Activated CD8-positive, alpha-beta memory T cell treated with anti-CD3 and anti-CD28 coated beads, Interleukin-2, amount 50 U/mL, for 24 hours (primary cell): ENCODE data around the gene FAM110A.
"Not testable (repeated sequence)": the region's sequence is repeated elsewhere in the genome, so short reads cannot be mapped to it uniquely, and the experiment has no call there.

Experiments used
- DNase-seq: peaks from one replicate; pipeline ENCODE4 v3.0.0-alpha.2; 2020; ENCODE audit errors: extremely low read depth

Gene FAM110A

GRCh38 chr20:873875-874607 is 40.5 kb downstream of the FAM110A start:
- DNase-seq, result no peak

DNA sequence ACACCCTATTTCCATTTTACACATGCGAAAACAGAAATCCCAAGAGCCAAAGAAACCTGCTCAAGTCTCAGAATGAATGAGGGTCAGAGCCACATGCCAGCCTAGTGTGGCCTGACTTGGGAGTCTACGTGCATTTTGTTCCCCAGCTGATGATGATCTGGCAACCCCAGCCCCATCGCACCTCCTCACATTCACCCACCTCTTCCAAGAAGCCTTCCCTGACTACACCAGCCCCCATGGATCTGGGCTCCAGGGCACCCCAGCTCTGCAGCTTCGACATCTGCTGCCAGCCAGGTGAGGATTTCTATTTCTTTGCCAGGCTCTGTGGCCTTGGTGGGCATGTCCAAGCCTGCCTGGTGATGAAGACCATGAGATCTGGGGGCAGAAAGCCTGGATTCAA is 41.6 kb downstream of the FAM110A start:
- DNase-seq, result no peak

DNA sequence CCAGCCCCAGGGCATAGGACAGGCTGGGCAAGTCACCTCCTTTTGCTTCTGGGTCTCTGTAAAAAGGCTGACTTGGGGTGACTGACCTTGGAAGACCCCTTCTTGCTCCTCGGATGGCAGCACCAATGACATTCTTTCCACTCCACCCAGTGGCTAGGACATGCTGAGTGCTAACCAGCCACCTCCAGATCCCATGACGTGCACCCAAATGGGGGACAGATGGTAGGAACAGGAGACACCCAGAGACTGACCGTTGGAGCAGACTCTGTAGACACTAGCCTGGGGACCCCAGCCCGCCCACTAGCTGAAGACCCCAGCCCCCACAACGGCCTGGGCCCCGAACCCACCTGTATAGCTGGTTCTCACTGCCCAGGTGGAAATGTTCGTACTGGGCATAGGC is 44.3 kb downstream of the FAM110A start:
- DNase-seq, result no peak

DNA sequence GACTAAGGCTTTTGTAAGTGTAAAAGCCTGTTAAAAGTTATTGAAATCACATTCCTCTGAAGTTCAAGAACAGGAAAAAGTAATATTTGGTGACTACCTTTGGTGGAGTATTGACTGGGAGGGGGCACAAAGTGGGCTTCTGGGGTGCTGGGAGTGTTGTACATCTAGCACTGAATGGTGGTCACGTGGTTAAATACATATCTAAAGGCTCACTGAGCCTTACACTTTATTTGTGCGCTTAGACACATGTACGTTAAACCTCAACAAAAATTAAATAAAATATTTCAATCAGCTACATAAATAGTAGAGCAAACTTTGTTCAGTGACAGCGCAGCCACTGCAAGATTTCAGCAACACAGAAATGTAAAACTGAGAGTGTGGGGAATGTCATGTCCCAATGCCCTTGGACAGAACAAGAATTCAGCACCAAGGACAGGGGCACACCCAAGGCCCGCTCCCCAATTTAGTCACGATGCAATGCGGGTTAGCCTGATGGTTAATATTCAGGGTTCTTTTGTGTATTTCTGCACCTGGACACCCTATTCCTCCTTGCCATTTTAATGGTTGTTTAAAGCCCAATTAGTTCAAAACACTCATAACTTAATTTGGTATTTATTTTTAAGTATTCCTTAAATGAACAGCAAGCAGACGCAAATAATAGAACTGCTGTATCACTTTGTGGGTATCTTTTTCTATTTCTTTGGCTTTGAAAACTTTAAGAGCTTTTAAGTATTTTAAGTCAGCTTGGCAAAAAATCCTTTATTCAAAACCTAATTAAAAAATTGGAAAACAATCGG is 45.2 kb downstream of the FAM110A start:
- no peak for DNase-seq

GRCh38 chr20:879626-880025 is 46.1 kb downstream of the FAM110A start:
- DNase-seq, result no peak

DNA sequence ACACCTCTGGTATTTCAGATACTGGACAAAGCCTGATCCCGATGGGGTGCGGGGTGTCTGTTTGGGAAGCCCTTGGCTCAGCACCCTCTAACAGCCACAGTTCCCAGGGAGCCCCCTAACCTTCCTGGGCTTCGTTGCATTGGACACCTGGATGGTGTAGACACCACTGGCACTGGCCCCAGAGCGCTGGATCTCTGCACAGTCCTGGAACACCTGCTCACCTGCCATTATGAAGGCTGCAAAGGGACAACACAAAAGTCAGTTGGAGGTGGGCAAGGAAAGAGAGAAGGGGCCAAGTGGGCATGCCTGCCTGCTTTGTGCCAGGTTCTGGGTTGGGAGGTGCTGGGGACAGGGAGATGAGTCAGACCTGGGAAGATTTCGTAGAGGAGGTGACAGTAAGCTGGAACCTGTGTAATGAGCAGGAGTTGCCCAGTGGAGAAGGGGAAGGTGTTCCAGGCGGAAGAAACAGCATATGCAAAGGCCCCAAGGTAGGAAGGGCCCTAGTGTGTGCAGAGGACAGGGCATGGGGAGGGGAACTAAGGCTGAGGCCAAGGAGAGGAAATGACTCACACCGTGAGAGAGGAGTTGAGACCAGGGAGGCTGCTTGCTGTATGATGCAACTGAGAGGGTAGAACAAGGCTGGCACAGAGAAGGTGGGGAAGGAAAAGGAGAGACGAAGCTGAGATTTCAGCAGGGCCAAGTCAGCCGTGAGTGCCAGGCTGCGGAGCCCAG is 47.7 kb downstream of the FAM110A start:
- DNase-seq, result no peak

DNA sequence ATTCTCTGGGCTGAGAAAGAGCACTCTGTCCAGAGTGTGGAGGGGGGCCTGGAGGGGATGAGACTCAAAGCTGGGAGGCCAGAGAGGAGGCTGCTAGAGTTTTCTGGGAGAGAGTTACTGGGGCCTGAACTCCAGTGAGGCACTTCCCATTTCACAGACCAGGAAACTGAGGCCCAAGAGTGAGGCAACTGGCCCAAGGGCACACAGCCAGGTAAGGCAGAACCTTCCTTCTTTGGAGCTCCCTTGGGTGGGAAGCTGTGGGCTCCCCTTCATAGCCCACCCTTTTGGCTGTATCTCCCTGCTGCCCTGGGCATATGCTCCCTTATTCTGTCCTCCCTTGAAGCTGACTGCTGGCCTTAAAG is 48.2 kb downstream of the FAM110A start:
- DNase-seq, result no peak

DNA sequence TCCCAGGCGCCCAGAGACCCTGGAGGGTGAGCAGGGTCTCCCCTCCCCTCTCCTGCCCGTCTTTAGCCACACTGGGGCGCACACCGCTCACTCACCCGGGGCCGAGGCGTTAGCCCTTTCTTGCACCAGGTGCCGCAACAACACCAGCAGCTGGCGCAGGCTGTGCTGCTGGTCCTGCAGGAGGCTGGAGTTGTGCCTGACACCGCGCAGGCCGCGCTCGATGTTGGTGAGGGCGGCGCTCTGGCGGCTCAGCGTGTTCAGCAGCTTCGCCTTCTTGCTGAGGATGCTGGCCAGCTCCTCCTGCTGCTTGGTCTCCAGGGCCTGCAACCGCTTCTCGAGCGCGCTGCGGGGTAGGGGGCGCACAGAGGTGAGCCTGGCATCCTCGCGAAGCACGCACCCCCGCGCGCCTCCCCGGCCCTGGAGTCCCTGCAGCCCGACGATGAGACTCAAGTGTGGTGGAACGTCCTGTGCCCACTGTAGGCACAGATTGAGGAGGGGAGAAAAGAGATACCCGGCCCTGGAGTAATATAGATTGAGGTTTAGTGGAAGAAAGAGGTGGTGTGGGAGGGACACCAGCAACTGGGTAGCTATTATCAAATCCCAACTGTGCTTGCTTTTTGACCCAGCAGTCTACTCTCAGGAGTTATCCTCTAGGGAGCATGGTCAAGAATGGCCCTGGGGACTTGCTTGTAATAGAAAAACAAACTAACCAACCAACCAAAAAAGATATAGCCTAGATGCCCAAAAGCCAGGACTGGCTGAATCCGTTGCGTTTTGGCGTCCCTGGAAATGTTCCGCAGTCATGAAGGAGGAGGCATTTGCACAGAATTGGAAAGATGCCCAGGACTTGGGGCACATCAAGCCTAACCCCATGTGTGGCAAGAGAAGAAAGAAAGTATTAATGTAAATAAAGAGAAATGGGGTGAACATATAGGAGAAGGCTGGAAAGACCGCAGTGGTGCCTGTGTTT is 51.8 kb downstream of the FAM110A start:
- no peak for DNase-seq

- DNase-seq, result no peak
Measured at GRCh38 chr20:887137-887536, 53.6 kb downstream of the FAM110A start.

- DNase-seq, result no peak
Measured at GRCh38 chr20:888057-888456, 54.5 kb downstream of the FAM110A start.

GRCh38 chr20:889106-889505 is 55.6 kb downstream of the FAM110A start:
- DNase-seq, result no peak

GRCh38 chr20:889932-890463 is 56.5 kb downstream of the FAM110A start:
- no peak for DNase-seq

DNA sequence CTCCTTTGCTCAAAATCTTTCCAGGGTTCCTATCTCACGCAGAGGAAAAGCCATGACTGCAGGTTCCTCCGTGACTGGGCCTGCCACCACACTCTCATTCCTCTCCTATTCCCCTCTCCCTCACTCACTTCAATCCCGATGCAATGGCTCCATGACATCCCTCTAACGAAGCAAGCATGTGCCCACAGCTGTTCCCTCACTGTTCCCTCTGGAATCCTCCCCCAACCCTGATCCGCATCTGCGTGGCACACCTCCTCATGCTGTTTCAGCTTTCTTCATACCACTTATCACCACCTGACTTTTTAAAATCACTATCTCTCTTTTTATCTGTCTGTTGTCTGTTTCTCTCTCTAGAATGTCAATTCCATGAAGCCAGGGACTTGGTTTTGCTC is 57.1 kb downstream of the FAM110A start:
- no peak for DNase-seq

DNA sequence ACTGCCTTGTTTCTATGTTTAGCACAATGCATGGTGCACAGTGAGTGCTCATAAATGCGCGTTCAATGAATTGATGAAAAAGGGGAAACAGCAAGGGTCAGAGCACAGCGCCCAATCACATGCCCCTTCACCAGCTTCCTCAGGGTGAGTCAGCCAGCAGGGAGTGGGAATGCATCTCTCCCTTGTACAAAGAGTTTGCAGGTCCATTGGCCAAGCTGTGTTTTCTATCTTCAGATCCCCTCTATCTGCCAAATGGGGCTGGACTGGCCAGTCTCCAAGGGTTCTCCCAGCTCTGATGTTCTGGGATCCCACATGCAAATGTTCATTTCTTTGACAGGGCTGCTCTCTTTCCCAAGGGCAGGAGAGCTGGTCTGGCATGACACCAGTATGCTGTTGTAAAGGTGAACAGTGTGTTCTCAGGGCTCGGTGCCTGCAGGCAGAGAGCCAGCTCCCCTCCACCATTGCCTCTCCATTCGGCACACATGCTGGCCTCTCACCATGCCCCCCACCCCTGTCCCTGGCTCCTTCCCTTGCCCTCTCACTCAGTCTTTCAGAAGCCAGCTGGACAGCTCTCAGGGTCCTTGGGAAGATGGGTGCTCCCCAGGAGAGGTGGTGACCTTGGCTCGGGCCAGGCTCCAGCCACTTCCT is 57.7 kb downstream of the FAM110A start:
- DNase-seq, result no peak

- DNase-seq, result no peak
Measured at GRCh38 chr20:891706-892080, 58.2 kb downstream of the FAM110A start.

GRCh38 chr20:892371-892770 is 58.9 kb downstream of the FAM110A start:
- DNase-seq, result not testable (repeated sequence)
